IgD-negative memory B cell (primary cell): ENCODE results near the gene RAD51B. TPM values are rescaled to one million over a fixed set of nuclear protein-coding genes. Genes with fewer than 3 reads are reported as not detected.
A peak's percentile ranks its signal among the peaks of the same experiment; 100 is the strongest.

Source experiments
- H3K27ac Mint-ChIP-seq, 3 donors: one replicate each; pipeline ENCODE4 v1.8.0; 2020 to 2022; ENCODE audit warnings: mild to moderate bottlenecking in 3 of 3, mixed read lengths in 3 of 3, moderate library complexity in 1 of 3
- H3K27me3 Mint-ChIP-seq: one replicate; pipeline ENCODE4 v1.8.0; 2021; ENCODE audit warnings: mixed read lengths
- H3K36me3 Mint-ChIP-seq: one replicate; pipeline ENCODE4 v1.8.0; 2020; ENCODE audit warnings: mild to moderate bottlenecking, mixed read lengths
- H3K4me1 Mint-ChIP-seq, 3 donors: one replicate each; pipeline ENCODE4 v1.8.0; 2020 to 2022; ENCODE audit warnings: mixed read lengths in 3 of 3, mild to moderate bottlenecking in 1 of 3
- H3K4me3 Mint-ChIP-seq, 4 donors: one replicate each; pipeline ENCODE4 v1.8.0; 2020 to 2022; ENCODE audit warnings: mild to moderate bottlenecking in 4 of 4, mixed read lengths in 4 of 4, moderate library complexity in 3 of 4
- H3K9me3 Mint-ChIP-seq, 3 donors: one replicate each; pipeline ENCODE4 v1.8.0; 2020 to 2021; ENCODE audit warnings: mixed read lengths in 3 of 3, mild to moderate bottlenecking in 1 of 3
- polyA plus RNA-seq: library from polyadenylated mRNA; unstranded; fragments of 300-500 nt; fragmentation: Illumina TruSeq; gene quantifications from one replicate; pipeline ENCODE4 v1.2.3, GENCODE V29; 2021

RAD51B gene
- polyA plus RNA-seq, 1 donor from 2014 or later: 24.9 TPM

- Mint-ChIP-seq H3K27ac (peak overlapping the region; percentile 90 to 99 (median 99)), H3K4me3 (peak overlapping the region; percentile 44 to 92 (median 86)), H3K4me1 (peaks cover 42 to 61% (median 49%) of the 10 kb centered on the region in 3 donors), H3K36me3 (peaks cover 12% of the 10 kb centered on the region), H3K9me3 (no peaks in the 10 kb centered on the region), H3K27me3 (no peaks in the 10 kb centered on the region)
Measured at GRCh38 chr14:68681256-68682011, 861.9 kb downstream of the RAD51B start.

- H3K27me3 Mint-ChIP-seq: no peaks in the 10 kb centered on the region
- peak overlapping the region; percentile 90 to 99 (median 99) for H3K27ac Mint-ChIP-seq
- peak overlapping the region; percentile 63 to 92 (median 90) for H3K4me3 Mint-ChIP-seq
- H3K4me1 Mint-ChIP-seq: peaks cover 45 to 62% (median 52%) of the 10 kb centered on the region in 3 donors
- no peaks in the 10 kb centered on the region for H3K9me3 Mint-ChIP-seq
- H3K36me3 Mint-ChIP-seq: peaks cover 10% of the 10 kb centered on the region
Measured at GRCh38 chr14:68682166-68683103, 862.9 kb downstream of the RAD51B start.

- Mint-ChIP-seq H3K4me1 (peaks cover 45 to 62% (median 55%) of the 10 kb centered on the region in 3 donors), H3K27me3 (no peaks in the 10 kb centered on the region), H3K9me3 (no peaks in the 10 kb centered on the region), H3K27ac (peak overlapping the region; percentile 90 to 99 (median 99)), H3K4me3 (peak overlapping the region; percentile 63 to 92 (median 90)), H3K36me3 (peaks cover 5% of the 10 kb centered on the region)
Measured at GRCh38 chr14:68683326-68683725, 863.7 kb downstream of the RAD51B start.

- Mint-ChIP-seq H3K4me1 (peaks cover 49 to 67% (median 64%) of the 10 kb centered on the region in 3 donors), H3K4me3 (peak overlapping the region; percentile 63 to 90 (median 66)), H3K27ac (peak overlapping the region; percentile 90 to 99 (median 99)), H3K9me3 (no peaks in the 10 kb centered on the region), H3K36me3 (peaks cover 2% of the 10 kb centered on the region), H3K27me3 (no peaks in the 10 kb centered on the region)
Measured at GRCh38 chr14:68684466-68685418, 865.2 kb downstream of the RAD51B start.

GRCh38 chr14:68685419-68686204 is 866.0 kb downstream of the RAD51B start:
- peak overlapping the region; percentile 63 to 66 (median 65) for H3K4me3 Mint-ChIP-seq
- H3K27me3 Mint-ChIP-seq: no peaks in the 10 kb centered on the region
- H3K36me3 Mint-ChIP-seq: peaks cover 2% of the 10 kb centered on the region
- peaks cover 49 to 64% (median 62%) of the 10 kb centered on the region in 3 donors for H3K4me1 Mint-ChIP-seq
- no peaks in the 10 kb centered on the region for H3K9me3 Mint-ChIP-seq
- peak overlapping the region; percentile 90 to 99 (median 99) for H3K27ac Mint-ChIP-seq

- H3K9me3 Mint-ChIP-seq: no peaks in the 10 kb centered on the region
- H3K36me3 Mint-ChIP-seq: peaks cover 2% of the 10 kb centered on the region
- H3K4me1 Mint-ChIP-seq: peaks cover 46 to 61% (median 60%) of the 10 kb centered on the region in 3 donors
- peak overlapping the region; percentile 90 to 99 (median 99) for H3K27ac Mint-ChIP-seq
- no peaks in the 10 kb centered on the region for H3K27me3 Mint-ChIP-seq
- H3K4me3 Mint-ChIP-seq: peak overlapping the region in 2 of 4 donors; percentile 63 to 65
Measured at GRCh38 chr14:68686205-68686465, 866.6 kb downstream of the RAD51B start.

GRCh38 chr14:68686724-68687123 is 867.1 kb downstream of the RAD51B start:
- Mint-ChIP-seq H3K27ac (peak overlapping the region; percentile 90 to 99 (median 99)), H3K9me3 (no peaks in the 10 kb centered on the region), H3K4me1 (peaks cover 43 to 55% (median 54%) of the 10 kb centered on the region in 3 donors), H3K36me3 (peaks cover 2% of the 10 kb centered on the region), H3K4me3 (peak overlapping the region in 1 of 4 donors; percentile 65), H3K27me3 (no peaks in the 10 kb centered on the region)

GRCh38 chr14:68687746-68688145 is 868.2 kb downstream of the RAD51B start:
- H3K4me1 Mint-ChIP-seq: peaks cover 39 to 50% (median 49%) of the 10 kb centered on the region in 3 donors
- no peak overlapping the region for H3K4me3 Mint-ChIP-seq
- peaks cover 2% of the 10 kb centered on the region for H3K36me3 Mint-ChIP-seq
- H3K9me3 Mint-ChIP-seq: no peaks in the 10 kb centered on the region
- H3K27ac Mint-ChIP-seq: no peak overlapping the region
- H3K27me3 Mint-ChIP-seq: no peaks in the 10 kb centered on the region

GRCh38 chr14:68688872-68689371 is 869.3 kb downstream of the RAD51B start:
- Mint-ChIP-seq H3K27me3 (no peaks in the 10 kb centered on the region), H3K36me3 (no peaks in the 10 kb centered on the region), H3K4me1 (peaks cover 36 to 38% (median 38%) of the 10 kb centered on the region in 3 donors)

GRCh38 chr14:68689511-68689910 is 869.9 kb downstream of the RAD51B start:
- peaks cover 31 to 33% (median 33%) of the 10 kb centered on the region in 3 donors for H3K4me1 Mint-ChIP-seq
- H3K27ac Mint-ChIP-seq: no peak overlapping the region
- no peaks in the 10 kb centered on the region for H3K36me3 Mint-ChIP-seq
- H3K9me3 Mint-ChIP-seq: no peaks in the 10 kb centered on the region
- no peaks in the 10 kb centered on the region for H3K27me3 Mint-ChIP-seq
- H3K4me3 Mint-ChIP-seq: peak overlapping the region in 1 of 4 donors; percentile 58

More at GRCh38 chr14:68688872-68689371, 869.3 kb downstream of the RAD51B start:
- H3K27ac Mint-ChIP-seq: peak overlapping the region in 2 of 3 donors; percentile 10 to 20
- H3K9me3 Mint-ChIP-seq: no peaks in the 10 kb centered on the region
- no peak overlapping the region for H3K4me3 Mint-ChIP-seq

- Mint-ChIP-seq H3K4me1 (peaks cover 26 to 29% (median 28%) of the 10 kb centered on the region in 3 donors), H3K27ac (no peak overlapping the region), H3K36me3 (no peaks in the 10 kb centered on the region), H3K27me3 (peaks cover 2% of the 10 kb centered on the region), H3K9me3 (no peaks in the 10 kb centered on the region), H3K4me3 (no peak overlapping the region)
Measured at GRCh38 chr14:68690089-68690958, 870.7 kb downstream of the RAD51B start.

- peaks cover 2% of the 10 kb centered on the region for H3K27me3 Mint-ChIP-seq
- H3K27ac Mint-ChIP-seq: no peak overlapping the region
- H3K36me3 Mint-ChIP-seq: no peaks in the 10 kb centered on the region
- H3K4me3 Mint-ChIP-seq: no peak overlapping the region
- H3K4me1 Mint-ChIP-seq: peaks cover 22 to 25% (median 25%) of the 10 kb centered on the region in 3 donors
- no peaks in the 10 kb centered on the region for H3K9me3 Mint-ChIP-seq
Measured at GRCh38 chr14:68691031-68691791, 871.6 kb downstream of the RAD51B start.
